Left ventricle myocardium inferior (tissue), 1 donor: ENCODE measurements around the gene ROBO2. TPM values are rescaled to one million over a fixed set of nuclear protein-coding genes. Genes with fewer than 3 reads are reported as not detected.

Experiments used
- DNase-seq: peaks from one replicate; pipeline ENCODE4 v3.0.0-alpha.2; 2020
- H3K27ac ChIP-seq: fragments of 200-600 bp; replicated peaks from 2 replicates; pipeline ENCODE4 v1.8.0; 2021
- H3K27me3 ChIP-seq: fragments of 200-600 bp; 2 replicates; pipeline ENCODE4 v1.8.0; 2021; ENCODE audit warnings: low read depth
- H3K36me3 ChIP-seq: fragments of 200-600 bp; 2 replicates; pipeline ENCODE4 v1.8.0; 2021
- H3K4me1 ChIP-seq: fragments of 200-600 bp; 2 replicates; pipeline ENCODE4 v1.8.0; 2021
- H3K4me3 ChIP-seq: fragments of 200-600 bp; 2 replicates; pipeline ENCODE4 v1.8.0; 2021; ENCODE audit warnings: mild to moderate bottlenecking, moderate library complexity
- H3K9me3 ChIP-seq: fragments of 200-600 bp; replicated peaks from 2 replicates; pipeline ENCODE4 v1.8.0; 2021
- CTCF ChIP-seq: fragments of 200-600 bp; IDR thresholded peaks from 2 replicates; pipeline ENCODE4 v1.8.0; 2021; ENCODE audit warnings: antibody characterized with exemption, mild to moderate bottlenecking, borderline replicate concordance
- intact Hi-C: fragments of 100-400 bp; cut with micrococcal nuclease; formaldehyde crosslinking; loops from one replicate; pipeline ENCODE4 v1.11.0; 2022
- total RNA-seq: library from RNA; stranded (reverse); fragmentation: NEBNext Ultra II Directional; extraction: Animal tissue kit (Norgen Biotek cat#: 25700); gene quantifications from one replicate; pipeline ENCODE4 v1.2.1, GENCODE V29; 2021
- donor health status: DM: no; HTN: yes; CAD: no; lungs with severe emphysema.

Gene ROBO2
- total RNA-seq, 1 donor from 2014 or later = 0.19 TPM

- H3K4me1 ChIP-seq = no peaks in the 10 kb centered on the region
- H3K27me3 ChIP-seq = no peaks in the 10 kb centered on the region
- H3K27ac ChIP-seq = no peak overlapping the region
- no peak overlapping the region for H3K4me3 ChIP-seq
- no peak for TF ChIP-seq CTCF
- H3K9me3 ChIP-seq = no peaks in the 10 kb centered on the region
- no peak for DNase-seq
- H3K36me3 ChIP-seq = no peaks in the 10 kb centered on the region
- intact Hi-C loops = no loop called here
Observed at GRCh38 chr3:77693147-77693546, 653.2 kb downstream of the ROBO2 start.

DNA sequence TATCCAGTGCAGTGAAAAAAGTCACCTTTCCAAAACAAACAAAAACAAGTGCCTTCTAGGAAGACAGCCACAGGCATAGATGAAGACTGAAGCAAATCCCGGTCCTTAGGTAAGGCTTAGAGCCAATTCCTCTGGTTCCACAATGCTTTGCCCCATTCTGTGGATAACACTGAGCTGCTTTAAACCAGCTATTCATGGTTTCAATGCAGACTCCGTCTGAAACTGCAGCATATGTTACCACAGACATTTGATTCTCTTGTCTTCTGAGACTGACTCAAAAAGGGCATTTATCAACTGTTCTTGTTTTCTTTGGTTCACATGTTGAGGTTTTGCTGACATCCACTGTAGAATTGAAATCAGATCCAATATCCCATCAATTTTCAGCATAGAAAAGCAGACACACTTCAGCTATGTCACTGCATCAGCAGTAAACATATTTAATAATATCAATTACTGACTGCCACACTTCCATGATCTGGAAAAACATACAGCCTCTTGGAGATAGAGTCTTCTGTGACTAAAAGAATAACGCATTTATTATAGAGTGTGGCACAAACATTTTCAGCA lies 659.3 kb downstream of the ROBO2 start:
- H3K27me3 ChIP-seq = no peaks in the 10 kb centered on the region
- no peaks in the 10 kb centered on the region for H3K4me1 ChIP-seq
- intact Hi-C loops = no loop called here
- H3K4me3 ChIP-seq = no peak overlapping the region
- H3K9me3 ChIP-seq = no peaks in the 10 kb centered on the region
- TF ChIP-seq CTCF = no peak
- no peak overlapping the region for H3K27ac ChIP-seq
- DNase-seq = no peak
- no peaks in the 10 kb centered on the region for H3K36me3 ChIP-seq
